Posterior cingulate gyrus (tissue), 11 donors: Measurements from ENCODE around the gene TNKS1BP1.
"Not testable (repeated sequence)": the region's sequence is repeated elsewhere in the genome, so short reads cannot be mapped to it uniquely, and the experiment has no call there.

Source experiments
- DNase-seq, 10 donors: peaks; one replicate each; pipeline versions ENCODE4 v3.0.0 to v3.0.0-alpha.2; 2020 to 2021; ENCODE audit warnings: mixed read lengths in 3 of 10
- intact Hi-C: fragments of 100-400 bp; cut with DNase I; formaldehyde crosslinking; loops from one replicate; pipeline ENCODE4 v1.15.1; 2023

Gene TNKS1BP1

GRCh38 chr11:57336856-57337255 lies 12.1 kb upstream of the TNKS1BP1 start:
- DNase-seq, result not testable (repeated sequence)
- intact Hi-C loops, result loop anchor here (5.0 kb wide), 1 partner anchor 195 kb away; the partner anchor contains the start of gene TIMM10

- DNase-seq, result peak in 1 of 10 donors; percentile 47
- intact Hi-C loops, result loop anchor here (5.0 kb wide), 1 partner anchor 196 kb away; the partner anchor contains the start of gene TIMM10
Measured at GRCh38 chr11:57336111-57336666, 11.4 kb upstream of the TNKS1BP1 start.

- intact Hi-C loops, result loop anchor here (1.0 to 5.0 kb wide), 2 partner anchors 10 to 197 kb away; partner anchors contain the start of gene TIMM10
- DNase-seq, result peak; percentile 80 to 99 (median 92)
Measured at GRCh38 chr11:57335343-57336110, 10.8 kb upstream of the TNKS1BP1 start, which contains the start of gene SSRP1. SSRP1 (minus strand) TSS chr11:57335892; CDS start chr11:57335121, 771 bp downstream.

- intact Hi-C loops, result loop anchor here (1.0 to 5.0 kb wide), 2 partner anchors 10 to 197 kb away; partner anchors contain the start of gene TIMM10
- no peak for DNase-seq
Measured at GRCh38 chr11:57335023-57335342, 10.2 kb upstream of the TNKS1BP1 start.

- intact Hi-C loops, result no loop called here
- DNase-seq, result peak in 1 of 10 donors; percentile 48
Measured at GRCh38 chr11:57332694-57333440, 8.1 kb upstream of the TNKS1BP1 start.

GRCh38 chr11:57331720-57332119 lies 7.0 kb upstream of the TNKS1BP1 start:
- intact Hi-C loops, result no loop called here
- DNase-seq, result peak in 1 of 10 donors; percentile 51

GRCh38 chr11:57330029-57330428 lies 5.3 kb upstream of the TNKS1BP1 start:
- DNase-seq, result no peak

GRCh38 chr11:57327721-57328120 lies 3.0 kb upstream of the TNKS1BP1 start:
- DNase-seq, result peak in 2 of 10 donors; percentile 31 to 34
- intact Hi-C loops, result no loop called here

More at GRCh38 chr11:57330029-57330428, 5.3 kb upstream of the TNKS1BP1 start:
- intact Hi-C loops, result no loop called here

- intact Hi-C loops, result loop anchor here (1.0 kb wide), 1 partner anchor 10 kb away; the partner anchor contains the start of gene SSRP1
- peak in 1 of 10 donors; percentile 60 for DNase-seq
Measured at GRCh38 chr11:57325735-57326048, 940 bp upstream of the TNKS1BP1 start.

GRCh38 chr11:57324154-57324885 lies 432 bp downstream of the TNKS1BP1 start:
- intact Hi-C loops, result no loop called here
- DNase-seq, result peak in 3 of 10 donors; percentile 17 to 83 (median 71)

- DNase-seq, result no peak
- intact Hi-C loops, result no loop called here
Measured at GRCh38 chr11:57323855-57324153, 948 bp downstream of the TNKS1BP1 start.

- DNase-seq, result peak in 1 of 10 donors; percentile 24
- intact Hi-C loops, result no loop called here
Measured at GRCh38 chr11:57323167-57323854, 1.4 kb downstream of the TNKS1BP1 start.

- DNase-seq, result peak in 9 of 10 donors; percentile 51 to 94 (median 70)
- intact Hi-C loops, result no loop called here
Measured at GRCh38 chr11:57322256-57323166, 2.2 kb downstream of the TNKS1BP1 start.

- intact Hi-C loops, result no loop called here
- DNase-seq, result peak in 1 of 10 donors; percentile 52
Measured at GRCh38 chr11:57321388-57322255, 3.1 kb downstream of the TNKS1BP1 start.

- intact Hi-C loops, result no loop called here
- DNase-seq, result peak in 1 of 10 donors; percentile 33
Measured at GRCh38 chr11:57320719-57321387, 3.9 kb downstream of the TNKS1BP1 start.

- intact Hi-C loops, result no loop called here
- DNase-seq, result peak in 2 of 10 donors; percentile 72 to 73
Measured at GRCh38 chr11:57320067-57320718, 4.6 kb downstream of the TNKS1BP1 start.

- DNase-seq, result peak in 2 of 10 donors; percentile 58 to 72
- intact Hi-C loops, result no loop called here
Measured at GRCh38 chr11:57318178-57318577, 6.6 kb downstream of the TNKS1BP1 start.
